HFF-Myc (cell line): ENCODE results near the gene SBF1.

Source experiments
- DNase-seq: peaks from one replicate; pipeline ENCODE4 v3.0.0-alpha.2; 2011; ENCODE audit warnings: low read depth; ENCODE audit errors: extremely low read depth
- H3K4me3 ChIP-seq: replicated peaks from 2 replicates; pipeline ENCODE4 v1.5.1; 2011; ENCODE audit warnings: low read depth, mild to moderate bottlenecking, control low read depth, low read length
- CTCF ChIP-seq: IDR thresholded peaks from 2 replicates; pipeline ENCODE4 v1.5.1; 2012; ENCODE audit warnings: mild to moderate bottlenecking, low read depth, low read length, control low read depth; ENCODE audit errors: missing control alignments

The SBF1 gene

GRCh38 chr22:50474710-50475651 is at the start of gene SBF1:
Gene SBF1 (minus strand): TSS chr22:50475035. CDS start chr22:50474840, 195 bp downstream.
- no peak for TF ChIP-seq CTCF
- H3K4me3 ChIP-seq = peak within 1 kb of the TSS; percentile 69
- peak; percentile 61 for DNase-seq

DNA sequence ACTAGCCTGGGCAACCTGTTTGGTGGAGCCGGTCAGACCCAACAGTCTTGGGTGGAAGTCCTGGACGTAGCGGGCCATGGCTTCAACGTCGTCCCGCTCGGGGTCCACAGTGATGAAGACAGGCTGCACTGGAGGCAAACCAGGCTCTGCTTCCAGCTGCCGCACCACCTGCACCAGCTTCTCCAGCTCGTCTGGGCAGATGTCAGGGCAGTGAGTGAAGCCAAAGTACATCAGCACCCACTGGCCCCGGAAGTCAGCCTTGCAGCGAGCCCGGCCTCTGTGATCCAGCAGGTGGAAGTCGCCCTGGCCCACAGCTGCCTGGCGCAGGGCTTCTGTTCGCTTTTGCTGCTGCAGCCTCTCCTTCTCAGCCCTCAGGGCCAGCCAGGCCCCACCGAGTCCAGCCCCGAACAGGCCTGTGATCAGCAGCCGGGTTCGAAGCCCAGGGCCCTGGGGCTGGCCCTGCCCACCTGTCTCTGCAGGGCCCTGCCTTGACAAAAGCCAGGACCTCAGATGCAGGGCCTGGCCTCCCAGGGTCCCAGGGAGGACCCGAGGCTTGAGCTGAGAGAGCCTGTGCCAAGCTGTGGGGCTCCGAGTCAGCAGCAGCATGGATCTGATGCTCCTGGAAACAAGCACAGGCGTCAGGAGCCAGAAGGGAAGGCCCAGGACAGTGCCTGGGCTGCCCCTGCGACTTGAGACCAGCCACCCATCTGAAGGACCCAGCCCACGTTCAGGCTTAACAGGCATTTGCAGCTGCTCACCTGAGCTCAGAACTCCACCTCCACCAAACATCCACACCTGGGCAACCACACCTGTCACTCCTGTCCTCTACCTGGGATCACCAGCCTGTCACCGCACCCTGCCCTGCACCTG is 49.2 kb upstream of the SBF1 start:
- TF ChIP-seq CTCF = no peak
- no peak for DNase-seq
- H3K4me3 ChIP-seq = peak overlapping the region; percentile 78

DNA sequence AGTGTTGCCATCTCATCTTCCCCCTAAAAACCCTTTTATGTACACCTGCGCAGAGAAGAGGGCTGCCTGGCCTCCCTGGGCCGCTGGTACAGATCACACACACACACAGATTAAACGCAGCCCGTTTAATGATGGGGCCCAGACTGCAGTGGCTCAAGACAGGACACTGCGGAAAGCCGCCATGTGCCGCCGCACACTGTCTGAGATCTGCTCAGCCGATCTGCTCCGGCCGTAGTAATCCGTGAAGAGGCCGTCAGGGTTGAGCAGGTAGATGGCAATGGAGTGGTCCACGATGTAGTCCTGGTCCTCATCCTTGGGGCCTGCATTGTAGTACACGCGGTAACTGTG is 48.6 kb upstream of the SBF1 start:
- no peak for TF ChIP-seq CTCF
- no peak for DNase-seq
- no peak overlapping the region for H3K4me3 ChIP-seq

DNA sequence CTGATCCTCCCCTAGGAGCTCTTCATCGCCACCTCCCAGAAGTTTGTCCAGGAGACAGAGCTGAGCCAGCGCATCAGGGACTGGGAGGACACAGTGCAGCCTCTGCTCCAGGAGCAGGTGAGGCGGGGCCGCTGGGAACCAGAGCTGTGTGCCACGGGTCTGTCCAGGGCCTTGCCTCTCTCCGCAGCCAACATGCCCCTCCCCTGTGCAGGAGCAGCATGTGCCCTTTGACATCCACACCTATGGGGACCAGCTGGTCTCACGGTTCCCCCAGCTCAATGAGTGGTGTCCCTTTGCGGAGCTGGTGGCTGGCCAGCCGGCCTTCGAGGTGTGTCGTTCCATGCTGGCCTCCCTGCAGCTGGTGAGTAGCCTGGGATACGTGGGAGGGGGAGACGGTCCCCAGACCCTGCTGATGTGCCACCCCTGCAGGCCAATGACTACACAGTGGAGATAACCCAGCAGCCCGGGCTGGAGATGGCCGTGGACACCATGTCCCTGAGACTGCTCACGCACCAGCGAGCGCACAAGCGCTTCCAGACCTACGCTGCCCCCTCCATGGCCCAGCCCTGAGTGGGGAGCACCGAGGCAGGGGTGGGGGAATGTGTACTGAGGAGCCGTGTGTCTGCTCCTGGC is 48.1 kb upstream of the SBF1 start:
- H3K4me3 ChIP-seq = no peak overlapping the region
- DNase-seq = no peak
- TF ChIP-seq CTCF = no peak

DNA sequence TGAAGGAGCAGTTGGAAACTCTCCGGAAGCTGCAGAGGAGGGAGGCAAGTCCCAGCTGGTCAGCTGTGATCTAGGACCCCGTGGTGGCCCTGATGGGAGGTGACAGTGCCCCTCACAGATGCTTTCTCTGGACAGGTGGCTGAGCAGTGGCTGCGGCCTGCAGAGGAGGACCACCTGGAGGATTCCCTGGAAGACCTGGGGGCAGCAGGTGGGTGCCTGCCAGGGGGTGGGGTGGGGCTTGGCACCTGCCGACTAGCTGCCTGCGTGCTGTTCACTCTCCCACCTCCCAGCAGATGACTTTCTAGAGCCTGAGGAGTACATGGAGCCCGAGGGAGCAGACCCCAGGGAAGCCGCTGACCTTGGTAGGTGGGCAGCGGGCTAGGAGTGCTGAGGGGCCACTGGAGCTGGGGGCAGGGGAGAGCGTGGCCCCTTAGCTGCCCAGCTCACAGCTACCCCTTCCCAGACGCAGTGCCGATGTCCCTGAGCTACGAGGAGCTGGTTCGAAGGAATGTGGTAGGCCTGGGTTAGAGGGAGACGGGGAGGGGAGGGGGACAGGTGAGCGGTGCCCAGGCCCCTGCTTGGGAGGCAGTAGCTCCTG is 47.5 kb upstream of the SBF1 start:
- TF ChIP-seq CTCF = no peak
- no peak for DNase-seq
- no peak overlapping the region for H3K4me3 ChIP-seq

DNA sequence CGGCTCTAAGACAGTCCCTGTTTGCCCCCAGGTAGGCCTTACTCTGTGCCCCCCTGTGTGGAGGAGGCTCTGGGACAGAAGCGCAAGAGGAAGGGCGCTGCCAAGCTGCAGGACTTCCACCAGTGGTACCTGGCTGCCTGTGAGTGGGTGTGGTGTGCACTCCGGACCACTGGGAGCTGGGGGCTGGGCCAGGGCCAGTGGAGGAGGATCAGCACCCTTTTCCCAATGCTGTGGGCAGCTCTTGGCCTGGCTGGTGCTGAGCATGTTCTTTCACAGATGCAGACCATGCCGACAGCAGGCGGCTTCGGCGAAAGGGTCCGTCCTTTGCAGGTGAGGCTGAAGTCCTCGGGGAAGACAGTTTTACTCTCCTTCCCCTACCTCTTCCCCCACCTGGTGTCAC is 46.9 kb upstream of the SBF1 start:
- no peak for TF ChIP-seq CTCF
- DNase-seq = no peak
- no peak overlapping the region for H3K4me3 ChIP-seq
